PFSK-1 (cell line): ENCODE data around the gene ADCYAP1R1.

Experiments
- POLR2AphosphoS5 ChIP-seq: IDR thresholded peaks from 2 replicates; pipeline ENCODE4 v1.6.1; 2012; ENCODE audit warnings: low read depth, mild to moderate bottlenecking, control low read depth, low read length, moderate library complexity
- TAF1 ChIP-seq: IDR thresholded peaks from 2 replicates; pipeline ENCODE4 v1.6.1; 2012; ENCODE audit warnings: low read length, control low read depth, borderline replicate concordance; ENCODE audit not compliant: insufficient read depth
- TF ChIP-seq, protein P1 (sequence below), 2 experiments: IDR thresholded peaks; 2 replicates each; pipeline versions ENCODE4 v1.6.1 to v1.8.0; 2011 to 2012; ENCODE audit warnings: low read depth in 2 of 2, low read length in 2 of 2, control low read depth in 1 of 2, inconsistent platforms in 1 of 2, mild to moderate bottlenecking in 1 of 2, moderate library complexity in 1 of 2; ENCODE audit not compliant: insufficient read depth in 1 of 2

DNA sequence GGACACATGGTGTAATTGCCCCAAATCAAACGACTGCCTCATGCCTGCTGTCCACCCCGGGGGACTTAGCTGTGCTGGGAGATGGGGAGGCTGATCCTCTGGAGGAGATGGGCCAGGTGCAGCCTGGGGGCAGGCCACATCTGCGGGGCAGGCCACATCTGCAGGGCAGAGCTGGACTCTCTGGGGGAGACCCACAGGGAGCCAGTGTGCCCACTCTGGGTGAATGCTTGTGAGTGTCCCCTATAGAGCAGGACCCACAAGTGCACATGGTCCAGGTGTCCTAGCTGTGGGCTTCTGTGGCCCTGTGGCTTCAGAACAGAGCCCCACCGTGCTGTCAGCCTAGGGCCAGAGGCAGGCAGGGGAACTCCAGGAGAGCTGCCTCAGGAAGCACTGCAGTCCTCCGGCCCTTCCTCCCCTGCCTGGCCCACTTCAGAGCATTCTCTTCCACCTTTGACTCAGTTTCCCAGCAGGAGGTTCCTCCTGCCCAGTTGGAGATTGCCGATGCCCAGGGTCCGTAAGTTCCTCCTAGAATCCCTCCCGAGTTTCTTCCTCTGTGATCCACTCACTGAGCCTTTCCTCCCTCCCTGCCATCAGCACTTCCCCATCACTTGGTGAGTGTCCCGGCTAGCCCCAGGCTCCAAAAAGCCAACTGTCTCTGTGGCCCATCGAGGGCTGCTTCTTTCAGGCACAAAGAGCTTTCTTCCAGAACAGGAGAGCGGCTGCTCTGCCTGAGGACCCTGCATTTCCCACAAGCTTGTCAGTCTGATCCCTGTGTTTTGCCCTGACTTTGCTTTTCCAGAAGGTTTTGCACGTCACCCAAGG, 50.3 kb downstream of the ADCYAP1R1 start:
- TF ChIP-seq POLR2AphosphoS5 (no peak), TAF1 (no peak)
- TF ChIP-seq, protein P1, sequence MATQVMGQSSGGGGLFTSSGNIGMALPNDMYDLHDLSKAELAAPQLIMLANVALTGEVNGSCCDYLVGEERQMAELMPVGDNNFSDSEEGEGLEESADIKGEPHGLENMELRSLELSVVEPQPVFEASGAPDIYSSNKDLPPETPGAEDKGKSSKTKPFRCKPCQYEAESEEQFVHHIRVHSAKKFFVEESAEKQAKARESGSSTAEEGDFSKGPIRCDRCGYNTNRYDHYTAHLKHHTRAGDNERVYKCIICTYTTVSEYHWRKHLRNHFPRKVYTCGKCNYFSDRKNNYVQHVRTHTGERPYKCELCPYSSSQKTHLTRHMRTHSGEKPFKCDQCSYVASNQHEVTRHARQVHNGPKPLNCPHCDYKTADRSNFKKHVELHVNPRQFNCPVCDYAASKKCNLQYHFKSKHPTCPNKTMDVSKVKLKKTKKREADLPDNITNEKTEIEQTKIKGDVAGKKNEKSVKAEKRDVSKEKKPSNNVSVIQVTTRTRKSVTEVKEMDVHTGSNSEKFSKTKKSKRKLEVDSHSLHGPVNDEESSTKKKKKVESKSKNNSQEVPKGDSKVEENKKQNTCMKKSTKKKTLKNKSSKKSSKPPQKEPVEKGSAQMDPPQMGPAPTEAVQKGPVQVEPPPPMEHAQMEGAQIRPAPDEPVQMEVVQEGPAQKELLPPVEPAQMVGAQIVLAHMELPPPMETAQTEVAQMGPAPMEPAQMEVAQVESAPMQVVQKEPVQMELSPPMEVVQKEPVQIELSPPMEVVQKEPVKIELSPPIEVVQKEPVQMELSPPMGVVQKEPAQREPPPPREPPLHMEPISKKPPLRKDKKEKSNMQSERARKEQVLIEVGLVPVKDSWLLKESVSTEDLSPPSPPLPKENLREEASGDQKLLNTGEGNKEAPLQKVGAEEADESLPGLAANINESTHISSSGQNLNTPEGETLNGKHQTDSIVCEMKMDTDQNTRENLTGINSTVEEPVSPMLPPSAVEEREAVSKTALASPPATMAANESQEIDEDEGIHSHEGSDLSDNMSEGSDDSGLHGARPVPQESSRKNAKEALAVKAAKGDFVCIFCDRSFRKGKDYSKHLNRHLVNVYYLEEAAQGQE (IDR thresholded peaks at IDR 0.05; ENCODE audit: insufficient read depth in 1 of 2, low read depth in 2 of 2, low read length in 2 of 2), result no peak
